Measurements from ENCODE around the gene BCAS4.

BCAS4 gene

DNA sequence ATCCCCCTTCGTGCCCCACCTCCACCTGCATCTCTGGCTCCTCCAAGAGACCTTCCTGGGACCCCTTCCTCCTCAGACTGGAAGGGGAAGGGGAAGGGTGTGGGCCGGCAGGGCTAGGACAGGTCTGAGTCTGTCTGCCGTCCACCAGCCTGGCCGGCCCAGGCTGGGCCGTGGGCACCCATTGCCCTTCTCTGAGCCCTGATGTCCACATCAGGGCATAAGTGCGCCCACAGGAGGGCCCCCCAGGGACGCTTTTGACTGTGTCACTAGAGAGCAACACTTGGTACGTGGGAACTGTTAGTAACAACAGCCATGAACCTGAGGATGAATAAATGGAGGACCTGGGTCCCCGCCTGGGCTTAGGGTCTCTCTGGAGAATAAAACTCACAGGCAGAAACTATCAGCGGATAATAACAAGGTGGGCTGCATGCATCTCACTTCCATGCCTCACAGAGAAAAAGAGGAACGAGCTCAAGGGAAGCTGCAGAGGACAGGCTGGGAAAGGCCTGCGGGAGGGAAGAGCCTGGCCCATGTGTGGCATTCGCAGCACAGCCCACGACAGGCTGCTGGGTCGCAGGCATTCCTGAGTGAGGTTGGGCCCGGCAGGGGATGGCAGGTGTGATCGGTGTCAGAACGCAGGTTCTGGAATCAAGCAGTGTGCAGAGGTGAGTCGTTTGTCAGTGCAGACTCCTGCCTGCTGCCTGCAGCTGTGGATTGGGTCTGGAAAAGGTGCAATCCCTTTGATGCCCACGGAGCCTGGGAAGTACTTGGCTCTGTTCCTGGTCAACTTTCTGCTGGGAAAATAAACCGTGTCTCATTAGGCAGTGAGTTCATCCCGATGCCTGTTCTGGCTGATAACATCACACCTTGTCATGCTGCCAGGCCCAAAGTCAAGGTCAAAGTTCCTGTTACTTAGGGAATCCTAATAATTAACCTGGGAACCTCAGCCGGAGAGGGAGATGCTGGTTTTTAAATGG is 60.9 kb downstream of the BCAS4 start:
- no peak for DNase-seq

DNA sequence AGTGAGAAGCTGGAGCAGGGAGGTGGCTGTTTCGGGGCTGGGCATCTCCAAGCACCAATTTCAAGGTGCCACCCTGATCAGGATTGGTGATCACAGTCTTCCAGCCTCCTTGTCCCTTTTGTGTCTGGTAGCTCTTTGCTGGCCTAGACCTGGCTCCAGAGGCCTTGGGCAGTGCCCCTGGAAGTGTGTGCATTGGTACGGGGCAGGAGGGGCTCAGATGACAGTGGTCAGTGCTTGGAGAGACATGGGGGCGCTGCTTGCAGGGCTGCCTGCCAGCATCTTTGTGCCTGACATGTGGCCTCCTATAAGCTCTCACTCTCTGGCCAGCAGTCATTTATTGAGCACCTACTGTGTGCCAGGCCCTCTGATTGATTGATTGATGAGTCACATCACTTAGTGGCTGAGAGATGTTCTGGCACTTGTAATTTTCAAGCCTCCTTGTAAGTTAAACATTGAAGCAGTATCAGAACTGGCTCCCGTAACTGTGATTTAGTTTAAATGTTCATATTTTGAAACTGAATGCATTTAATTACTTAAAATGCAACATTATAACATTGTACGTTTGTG is 61.7 kb downstream of the BCAS4 start:
- no peak for DNase-seq

DNA sequence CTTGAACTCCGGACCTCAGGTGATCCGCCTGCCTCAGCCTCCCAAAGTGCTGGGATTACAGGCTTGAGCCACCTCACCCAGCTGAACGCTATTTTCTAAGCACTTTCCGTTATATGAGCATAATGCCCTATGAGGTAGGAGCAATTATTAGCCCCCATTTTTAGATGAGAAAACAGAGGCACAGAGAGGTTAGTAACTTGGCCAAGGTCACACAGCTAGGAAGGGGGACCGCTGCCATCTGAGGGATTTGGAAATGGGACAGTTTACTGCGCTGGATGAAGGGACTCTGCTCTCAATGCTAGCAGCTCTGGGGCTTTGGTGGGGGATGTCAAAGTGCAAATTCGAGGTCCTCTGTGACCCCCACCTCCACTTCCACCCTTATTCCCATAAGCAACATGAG is 62.5 kb downstream of the BCAS4 start:
- no peak for DNase-seq

DNA sequence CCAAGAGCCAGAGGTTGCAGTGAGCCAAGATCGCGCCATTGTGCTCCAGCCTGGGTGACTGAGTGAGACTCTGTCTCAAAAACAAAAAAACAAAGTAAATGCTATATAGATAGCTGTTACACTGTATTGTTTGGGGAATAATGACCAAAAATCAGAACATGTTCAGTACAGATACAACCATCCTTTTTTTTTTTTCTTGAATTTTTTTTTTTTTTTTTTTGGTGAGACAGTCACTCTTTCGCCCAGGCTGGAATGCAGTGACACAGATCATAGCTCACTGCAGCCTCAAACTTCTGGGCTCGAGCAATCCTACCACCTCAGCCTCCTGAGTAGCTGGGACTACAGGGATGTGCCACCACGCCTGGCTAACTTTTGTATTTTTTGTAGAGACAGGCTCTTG is 63.7 kb downstream of the BCAS4 start:
- no peak for DNase-seq

DNA sequence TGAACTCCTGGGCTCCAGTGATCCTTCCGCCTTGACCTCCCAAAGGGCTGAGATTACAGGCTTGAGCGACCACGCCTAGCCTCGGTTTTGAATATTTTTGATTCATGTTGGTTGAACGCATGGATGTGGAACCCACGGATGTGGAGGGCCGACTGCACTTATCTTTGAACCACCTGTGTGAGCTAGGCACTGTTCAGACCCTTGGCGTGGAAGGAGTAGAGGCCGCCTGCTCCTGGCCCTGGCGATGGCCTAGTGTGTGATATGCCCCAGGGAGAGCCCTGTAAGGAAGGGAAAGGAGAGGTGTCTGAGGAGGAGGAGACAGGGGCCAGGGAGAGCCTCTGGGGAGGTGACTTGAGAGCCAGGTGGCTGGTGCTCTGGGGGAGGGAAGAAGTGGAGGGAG is 64.3 kb downstream of the BCAS4 start:
- no peak for DNase-seq

DNA sequence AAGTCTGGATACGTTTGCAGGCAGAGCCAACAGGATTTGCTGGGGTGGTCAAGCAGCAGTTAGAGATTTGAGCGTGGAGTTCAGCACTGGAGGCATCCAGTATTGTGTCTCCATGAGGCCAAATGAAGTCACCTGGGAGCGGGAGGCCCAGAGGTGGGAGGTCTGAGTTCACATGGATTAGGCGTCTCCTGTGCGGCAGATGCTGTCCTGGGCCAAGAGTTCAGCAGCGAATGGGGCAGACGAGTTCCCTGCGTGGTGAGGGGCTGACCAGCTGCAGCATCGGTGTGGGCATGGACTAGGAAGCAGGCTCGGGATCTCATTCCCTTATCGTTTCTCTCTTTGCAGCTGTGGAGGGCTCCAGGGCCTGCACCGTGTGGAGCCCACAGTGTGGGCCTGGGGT is 66.2 kb downstream of the BCAS4 start:
- no peak for DNase-seq

DNA sequence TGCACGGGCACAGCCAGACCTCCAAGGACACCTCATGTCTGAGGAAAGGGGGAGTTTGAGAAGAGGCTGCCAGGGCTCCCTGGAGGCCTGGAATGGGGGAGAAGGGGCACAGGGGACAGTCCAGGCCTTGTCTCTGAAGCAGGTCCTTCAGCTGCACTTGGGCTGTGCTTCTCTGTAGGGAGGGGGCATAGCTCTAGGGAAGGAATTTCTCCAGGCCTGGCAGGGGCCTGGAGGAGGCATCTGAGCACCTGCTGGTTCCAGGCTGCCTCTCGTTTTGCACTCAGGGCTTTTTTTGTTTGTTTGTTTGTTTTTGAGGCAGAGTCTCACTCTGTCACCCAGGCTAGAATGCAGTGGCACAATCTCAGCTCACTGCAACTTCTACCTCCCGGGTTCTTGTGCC is 67.7 kb downstream of the BCAS4 start:
- no peak for DNase-seq

DNA sequence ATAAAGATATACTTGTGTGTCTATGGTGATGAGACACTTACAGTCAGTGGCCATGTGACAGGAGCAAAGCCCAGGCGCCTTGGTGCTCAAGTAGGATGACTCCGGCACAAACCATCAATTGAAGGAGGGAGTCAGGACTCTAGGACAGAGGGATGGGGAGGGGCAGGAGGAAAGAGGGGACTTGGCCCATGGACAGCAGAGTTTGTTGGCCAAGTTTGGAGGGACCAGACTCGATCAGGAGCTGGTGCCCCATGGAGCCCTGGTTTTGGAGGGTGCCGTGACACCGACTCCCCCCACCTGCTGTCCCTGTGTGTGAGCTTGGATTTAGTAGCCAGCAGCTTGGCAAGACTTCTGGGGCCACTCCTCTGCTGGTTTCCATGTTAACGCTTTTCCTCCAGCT is 70.3 kb downstream of the BCAS4 start:
- no peak for DNase-seq

DNA sequence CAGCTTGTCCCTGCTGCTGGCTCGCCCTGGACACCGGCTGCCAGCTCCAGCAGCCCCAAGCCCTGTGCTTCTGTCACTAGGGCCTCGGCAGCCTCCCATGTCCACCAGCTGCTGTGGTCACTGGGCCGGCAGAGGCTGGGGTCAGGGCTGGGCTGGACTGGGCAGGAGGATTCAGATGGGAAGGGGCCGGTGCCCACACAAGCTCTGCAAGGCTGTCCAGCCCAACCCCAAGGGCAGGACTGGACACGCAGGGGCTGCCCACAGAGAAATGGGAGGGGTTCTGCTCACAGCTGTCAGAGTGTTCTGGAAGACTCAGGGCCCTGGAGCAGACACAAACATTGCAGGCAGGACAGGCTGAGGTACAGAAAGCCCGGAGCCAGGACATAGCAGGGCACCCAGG is 70.7 kb downstream of the BCAS4 start:
- DNase-seq, result no peak

DNA sequence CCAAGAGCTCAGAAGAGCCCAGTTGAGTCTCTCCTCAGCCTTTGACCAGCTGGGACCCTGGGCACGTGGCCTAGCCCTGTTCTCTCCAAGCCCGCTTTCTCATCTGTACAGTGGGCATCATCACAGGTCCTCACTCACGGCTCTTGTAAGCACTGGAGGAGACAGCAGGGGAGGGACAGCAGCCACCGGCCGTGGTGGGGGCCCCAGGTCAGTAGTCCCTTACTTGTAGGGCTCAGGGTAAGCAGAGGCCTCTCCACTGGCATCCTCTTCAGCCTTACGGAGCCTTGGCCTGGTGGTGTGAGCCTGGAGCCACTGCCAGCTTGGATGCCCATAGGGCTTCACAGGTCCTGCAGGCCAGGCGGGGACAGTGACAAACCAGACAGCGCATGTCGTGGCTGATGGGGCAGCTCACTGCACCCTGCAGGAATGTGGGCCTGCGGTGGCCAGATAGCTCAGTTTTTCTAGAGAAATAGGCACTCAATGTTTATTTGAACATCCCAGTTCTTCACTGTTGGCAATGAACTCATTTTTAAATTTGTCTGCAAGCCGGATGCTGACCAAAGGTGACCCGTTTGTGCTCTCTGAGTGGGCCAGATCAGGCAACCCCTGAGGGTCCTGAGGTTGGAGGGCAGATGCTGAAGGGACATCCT is 71.3 kb downstream of the BCAS4 start:
- no peak for DNase-seq

DNA sequence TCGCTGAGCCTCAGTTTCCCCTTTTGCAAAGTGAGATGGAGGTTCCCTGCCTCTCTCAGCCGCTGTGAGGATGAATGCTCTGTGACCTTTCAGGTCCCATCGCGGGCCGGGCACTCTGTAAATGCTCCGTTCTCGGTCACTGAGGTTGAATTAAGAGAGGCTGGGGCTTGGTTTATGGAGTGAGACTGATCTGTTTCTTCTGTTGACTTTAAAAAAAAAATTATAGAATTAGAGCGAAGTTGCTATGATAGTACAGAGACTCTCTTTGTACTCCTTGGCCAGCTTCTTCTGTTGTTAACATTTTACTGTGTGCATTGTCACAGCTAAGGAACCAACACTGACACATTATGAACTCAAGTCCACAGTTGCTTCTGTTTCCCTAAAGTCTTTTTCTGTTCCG is 72.0 kb downstream of the BCAS4 start:
- DNase-seq, result no peak

DNA sequence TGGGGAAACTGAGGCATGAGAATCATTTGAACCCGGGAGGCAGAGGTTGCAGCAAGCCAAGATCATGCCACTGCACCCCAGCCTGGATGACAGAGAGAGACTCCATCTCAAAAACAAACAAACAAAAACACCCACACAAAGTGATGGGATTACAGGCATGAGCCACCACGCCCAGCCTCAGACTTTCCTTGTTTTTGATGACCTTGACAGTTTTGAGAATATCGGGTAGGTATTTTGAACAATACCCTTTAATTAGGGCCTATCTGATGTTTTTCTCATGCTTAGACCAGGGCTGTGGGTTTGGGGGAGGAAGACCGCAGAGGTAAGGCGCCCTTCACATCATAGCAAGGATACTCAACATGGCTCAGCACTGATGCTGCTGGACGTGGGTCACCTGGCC is 72.9 kb downstream of the BCAS4 start:
- DNase-seq, result no peak

DNA sequence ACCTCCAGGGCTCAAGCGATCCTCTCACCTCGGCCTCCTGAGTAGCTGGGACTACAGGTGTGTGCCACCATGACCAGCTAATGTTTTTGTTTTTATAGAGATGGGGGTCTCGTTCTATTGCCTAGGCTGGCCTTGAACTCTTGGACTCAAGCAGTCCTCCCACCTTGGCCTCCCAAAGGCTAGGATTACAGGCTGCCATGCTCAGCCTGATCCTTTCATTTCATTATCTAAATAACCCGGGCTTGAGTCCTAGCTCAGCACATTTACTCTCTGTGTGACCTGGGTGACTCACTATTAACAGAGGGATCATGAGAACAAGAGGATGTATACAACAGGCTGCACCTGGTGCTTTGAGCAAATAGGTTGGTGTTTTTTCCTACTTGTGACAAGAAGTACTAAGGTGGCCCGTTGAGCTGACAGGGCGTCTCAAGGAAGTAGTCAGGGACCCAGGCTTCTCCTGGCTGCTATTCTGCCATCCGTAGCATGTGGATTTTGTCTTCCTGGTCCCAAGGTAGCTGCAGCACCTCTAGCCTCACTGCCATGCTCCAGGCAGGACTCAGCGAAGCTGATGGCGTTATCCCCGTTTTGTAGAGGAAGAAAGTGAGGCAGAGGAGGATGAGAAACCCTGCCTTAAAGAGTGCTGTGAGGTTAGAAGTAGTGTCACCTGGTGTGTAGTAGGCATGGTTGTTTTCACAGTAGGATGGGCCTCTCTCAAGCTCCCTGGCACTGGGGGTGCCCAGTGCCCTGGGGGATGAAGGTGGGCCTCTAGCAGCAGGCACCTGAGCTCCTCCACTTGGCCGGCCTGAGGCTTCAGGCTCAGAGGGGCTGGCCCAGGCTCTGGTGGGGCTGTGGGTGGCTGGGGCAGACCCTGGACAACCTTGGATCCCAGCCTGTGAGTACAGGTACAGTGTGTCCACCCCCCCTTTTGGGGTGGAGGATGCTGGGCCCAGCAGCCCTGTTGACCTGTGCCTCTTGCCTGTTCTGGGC is 73.9 kb downstream of the BCAS4 start:
- no peak for DNase-seq

DNA sequence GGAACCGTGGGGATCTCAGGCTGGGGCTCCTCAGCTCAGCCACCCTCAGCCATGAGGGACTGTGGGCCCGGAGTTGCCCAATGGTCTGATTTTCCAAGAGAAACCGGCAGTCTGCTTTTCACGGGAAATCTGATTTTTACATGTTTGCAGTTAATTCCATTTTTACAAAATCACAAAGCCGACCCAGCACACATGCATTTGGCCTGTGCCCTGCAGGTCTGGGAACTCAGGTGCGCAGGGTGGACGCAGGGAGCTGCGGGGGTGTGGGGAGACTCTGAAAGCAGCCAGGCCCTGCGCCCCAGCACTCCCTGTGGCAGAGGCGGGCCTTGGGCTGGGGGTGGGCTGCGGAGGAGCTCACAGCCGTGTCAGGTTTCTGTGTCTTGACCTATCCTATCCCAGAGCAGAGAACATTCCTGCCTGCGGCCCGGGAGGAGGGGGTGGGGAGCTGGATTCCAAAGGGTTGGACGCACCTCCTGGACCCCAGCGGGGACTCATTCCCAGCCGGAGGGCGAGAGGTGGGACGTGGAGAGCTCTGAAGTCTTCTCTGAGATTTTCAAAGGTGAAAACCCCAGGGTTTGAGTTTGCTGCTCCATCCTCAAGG is 75.8 kb downstream of the BCAS4 start:
- no peak for DNase-seq

DNA sequence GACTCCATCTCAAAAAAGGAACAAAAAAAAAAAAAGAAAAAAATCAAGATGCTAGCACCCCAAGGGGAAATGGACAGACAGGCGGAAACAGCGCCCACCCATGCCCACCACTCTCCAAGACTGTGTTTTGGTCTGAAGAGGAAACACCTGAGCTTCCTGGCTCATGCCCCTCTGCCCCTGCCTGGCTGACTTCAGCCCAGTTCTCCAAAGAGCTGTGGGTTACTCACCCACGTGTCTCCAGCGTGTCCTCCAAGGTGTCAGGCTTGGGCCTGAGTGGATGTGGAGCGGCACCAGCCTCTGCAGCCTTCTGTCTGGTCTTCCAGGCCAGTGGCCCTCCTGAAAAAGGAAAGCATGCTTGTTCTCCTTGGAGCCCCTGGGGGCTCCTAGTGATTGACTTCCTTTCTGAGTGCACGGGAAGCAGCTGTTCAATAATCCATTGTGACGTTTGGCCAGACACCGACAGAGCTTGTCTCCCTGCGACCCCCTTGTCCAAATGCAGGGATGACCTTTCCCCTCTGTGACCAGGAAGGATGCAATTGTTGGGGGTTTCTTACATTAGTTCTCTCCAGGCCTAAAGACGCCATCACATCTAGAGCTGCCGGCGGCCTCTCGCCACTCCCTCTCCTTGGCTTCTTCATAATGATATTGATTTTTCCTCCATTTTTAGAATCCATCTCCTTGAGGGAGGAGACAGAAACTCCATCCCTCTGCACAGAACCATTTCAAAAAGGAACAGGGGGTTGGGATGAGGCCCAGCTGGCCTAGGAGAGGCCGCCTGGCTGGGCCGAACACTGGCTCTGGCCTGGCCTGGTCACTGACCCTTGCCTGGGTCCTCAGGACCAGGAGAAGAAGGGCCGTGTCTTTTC is 77.9 kb downstream of the BCAS4 start:
- DNase-seq, result no peak

DNA sequence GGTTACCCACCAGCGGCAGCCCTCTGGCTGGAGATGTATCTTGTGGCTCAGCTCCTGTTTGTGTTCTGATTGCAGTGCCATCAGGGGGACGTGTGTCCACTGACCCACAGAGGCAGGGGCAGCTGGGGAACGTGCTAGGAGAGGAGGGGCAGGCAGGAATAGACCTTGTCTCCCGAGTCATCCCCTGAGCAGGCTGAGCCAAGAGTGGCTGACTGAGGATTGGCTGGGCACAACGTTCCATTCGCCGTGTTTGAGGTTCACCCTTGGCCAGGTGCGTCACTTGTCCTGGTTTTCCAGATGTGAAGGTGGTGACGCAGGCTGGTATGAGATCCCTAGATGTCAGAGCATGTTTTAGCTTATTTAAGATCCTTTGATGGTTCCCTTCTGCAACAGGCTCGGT is 78.7 kb downstream of the BCAS4 start:
- no peak for DNase-seq

DNA sequence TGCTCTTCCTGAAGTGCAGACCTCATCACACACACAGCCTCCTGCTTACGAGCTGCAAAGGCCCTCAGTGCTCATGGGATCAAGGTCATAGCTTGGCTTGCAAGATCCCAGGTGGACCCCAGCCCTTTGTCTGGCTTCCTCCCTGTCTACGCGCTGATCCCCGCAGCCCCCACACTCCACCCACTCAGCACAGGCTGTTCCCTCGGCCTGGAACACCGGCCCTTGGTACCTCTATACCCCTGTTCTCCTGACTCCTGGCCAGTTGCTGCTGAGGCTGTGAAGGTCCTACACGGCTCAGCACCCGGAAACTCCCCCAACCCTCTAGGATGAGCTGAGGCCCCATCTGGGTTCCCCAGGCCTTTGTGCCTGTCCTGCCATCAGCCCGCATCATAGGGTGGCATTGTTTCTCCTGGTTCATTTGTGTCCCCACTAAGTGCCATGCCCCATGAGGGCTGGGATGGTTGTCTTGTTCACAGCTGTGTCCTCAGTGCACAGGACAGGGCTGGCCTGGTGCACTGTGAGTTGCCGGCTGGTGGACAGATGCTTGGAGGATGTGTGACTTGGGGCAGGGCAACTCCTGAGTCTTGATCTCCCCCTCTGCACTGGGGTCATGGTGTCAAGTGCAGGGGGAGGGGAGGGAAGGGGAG is 79.4 kb downstream of the BCAS4 start:
- DNase-seq, result no peak

DNA sequence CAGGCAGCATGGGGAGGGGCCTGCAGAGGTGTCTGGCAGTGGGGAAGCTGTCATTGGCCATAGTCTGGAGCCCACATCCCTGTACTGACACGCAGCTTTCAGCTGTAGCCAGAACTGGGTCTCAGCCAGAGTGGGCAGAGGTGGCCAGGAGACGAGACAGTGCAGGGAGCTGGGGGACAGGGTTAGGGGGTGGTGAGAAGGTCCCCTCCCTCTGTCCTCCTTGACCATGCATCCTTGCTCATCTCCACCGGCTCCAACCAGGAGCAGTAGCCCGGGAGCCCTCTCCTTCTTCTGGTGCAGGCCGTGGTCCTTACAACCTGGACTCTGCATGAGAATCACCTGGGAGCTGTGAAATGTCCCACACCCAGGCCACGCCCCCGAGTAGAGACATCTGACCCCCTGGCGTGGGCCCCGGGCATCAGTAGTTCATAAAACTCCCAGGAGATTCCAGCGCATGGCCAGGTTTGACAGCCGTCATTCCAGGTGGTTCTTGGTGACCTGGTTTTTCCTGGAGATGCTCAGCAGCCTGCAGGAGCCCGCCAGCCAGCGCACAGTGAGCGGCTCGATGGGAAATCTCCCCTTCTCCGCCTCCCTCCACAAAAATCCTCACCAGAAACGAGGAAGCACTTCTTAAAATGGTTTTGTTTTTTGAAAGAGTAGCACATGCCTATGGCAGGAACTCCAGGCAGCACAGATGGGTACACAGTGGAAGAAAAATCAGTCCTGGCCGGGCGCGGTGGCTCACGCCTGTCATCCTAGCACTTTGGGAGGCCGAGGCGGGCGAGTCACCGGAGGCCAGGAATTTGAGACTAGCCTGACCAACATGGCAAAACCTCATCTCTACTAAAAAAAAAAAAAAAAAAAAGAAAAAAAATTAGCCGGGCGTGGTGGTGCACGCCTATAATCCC is 80.2 kb downstream of the BCAS4 start:
- DNase-seq, result no peak

DNA sequence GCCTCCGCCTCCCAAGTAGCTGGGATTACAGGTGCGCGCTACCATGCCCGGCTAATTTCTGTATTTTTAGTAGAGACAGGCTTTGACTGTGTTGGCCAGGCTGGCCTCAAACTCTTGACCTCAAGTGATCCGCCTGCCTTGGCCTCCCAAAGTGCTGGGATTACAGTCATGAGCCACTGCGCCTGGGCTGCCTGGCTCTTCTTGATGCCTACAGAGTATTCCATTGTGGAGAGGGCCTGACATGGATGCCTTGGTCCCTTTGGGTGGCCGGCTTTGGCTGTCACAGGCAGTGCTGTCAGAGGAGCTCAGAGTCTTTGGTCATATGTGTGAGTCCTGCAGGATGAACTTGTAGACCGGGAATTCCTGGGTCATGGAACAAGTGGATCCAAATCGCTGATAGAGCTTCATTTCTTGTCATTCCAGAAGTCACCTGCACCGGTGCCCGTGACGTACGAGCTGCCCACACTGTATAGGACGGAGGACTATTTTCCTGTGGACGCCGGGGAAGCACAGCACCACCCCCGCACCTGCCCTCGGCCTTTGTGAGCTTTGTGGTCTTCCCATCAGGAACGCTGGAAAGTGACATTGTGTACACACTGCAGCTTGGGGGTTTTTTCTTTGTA is 81.3 kb downstream of the BCAS4 start:
- DNase-seq, result no peak

Measured in cerebellar nuclear complex (tissue), 1 donor.